SH-SY5Y (cell line): ENCODE results near the gene MED25.

ENCODE experiments used
- GATA2 ChIP-seq: IDR thresholded peaks from 2 replicates; pipeline ENCODE4 v1.6.1; 2011; ENCODE audit warnings: mild to moderate bottlenecking, low read depth, low read length
- GATA3 ChIP-seq: IDR thresholded peaks from 2 replicates; pipeline ENCODE4 v1.6.1; 2011; ENCODE audit warnings: low read depth, mild to moderate bottlenecking, low read length, moderate library complexity

- TF ChIP-seq GATA3 = no peak
- no peak for TF ChIP-seq GATA2
Measured at GRCh38 chr19:49781394-49781793, 36.7 kb upstream of the MED25 start.
